GM18873 (cell line): Measurements from ENCODE around the gene TTC34.

Experiments used
- ATAC-seq: cut with Tn5 transposase; IDR thresholded peaks from one replicate; pipeline ENCODE4 v1.9.1; 2021; ENCODE audit warnings: mild to moderate bottlenecking, moderate library complexity, moderate number of reproducible peaks; ENCODE audit not compliant: unreplicated experiment, low FRiP score

The TTC34 gene

DNA sequence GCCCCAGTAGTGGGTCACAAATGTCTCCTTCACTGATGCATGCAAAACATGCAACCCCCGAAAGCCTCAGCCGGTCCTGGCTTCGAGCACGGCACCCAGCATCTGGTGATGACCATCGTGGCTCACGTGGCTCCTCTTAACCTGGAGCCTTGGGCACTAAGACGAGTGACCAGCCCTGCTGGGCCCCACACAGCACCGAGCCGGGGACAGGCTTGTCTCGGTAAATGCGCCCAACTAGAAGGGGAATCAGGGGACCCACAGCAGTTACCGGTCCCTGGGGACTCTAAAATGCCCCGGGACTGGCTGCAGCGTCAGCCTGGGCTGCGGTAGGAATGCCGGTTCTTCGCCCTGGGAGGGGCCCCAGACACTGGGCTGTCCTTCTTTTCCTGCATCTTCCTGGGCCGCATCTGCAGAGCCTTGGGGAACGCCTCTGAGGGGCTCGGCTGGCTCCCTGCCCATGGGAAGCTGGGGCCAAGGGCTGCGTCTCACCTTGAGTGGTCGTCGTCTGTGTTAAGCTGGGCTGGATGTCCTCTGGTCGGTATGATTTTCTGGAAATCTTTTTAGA, 13.1 kb upstream of the TTC34 start:
- no peak for ATAC-seq

GRCh38 chr1:2812939-2813653, 11.6 kb upstream of the TTC34 start:
- no peak for ATAC-seq

- no peak for ATAC-seq
These were observed 10.6 kb upstream of the TTC34 start for GRCh38 chr1:2812136-2812535.

GRCh38 chr1:2811533-2811918, 10.0 kb upstream of the TTC34 start:
- ATAC-seq, result no peak

DNA sequence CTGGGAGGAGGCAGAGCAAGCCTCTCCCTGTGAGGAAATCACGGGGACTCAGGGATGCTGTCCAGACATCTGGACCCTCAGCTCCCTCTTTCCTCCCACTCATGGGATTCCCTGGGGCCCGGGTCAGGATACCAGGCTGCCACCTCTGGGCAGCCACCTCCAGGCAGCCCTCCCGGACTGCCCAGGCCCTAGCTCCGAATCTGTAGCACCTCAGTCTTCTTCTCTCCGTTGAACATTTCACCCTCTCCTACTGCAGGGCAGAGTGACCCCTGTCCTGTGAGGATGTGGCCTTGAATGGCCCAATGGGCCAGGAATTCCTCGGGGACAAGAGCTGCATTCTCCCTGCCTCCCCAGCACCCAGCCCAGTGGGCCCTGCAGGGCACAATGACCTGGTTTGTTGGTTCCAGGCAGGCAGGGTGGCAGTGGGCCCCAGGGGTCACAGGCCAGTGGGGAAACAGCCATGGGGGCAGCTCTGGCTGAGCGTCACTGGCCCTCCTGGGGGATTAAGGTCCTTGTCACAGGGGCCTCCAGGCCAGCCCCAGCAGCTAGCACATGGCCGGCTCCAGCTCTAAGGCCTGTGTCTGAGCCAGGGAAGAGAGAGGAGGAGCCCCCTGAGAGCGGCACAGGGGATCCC, 9.5 kb upstream of the TTC34 start:
- ATAC-seq, result no peak

GRCh38 chr1:2810281-2810680, 8.8 kb upstream of the TTC34 start:
- no peak for ATAC-seq

DNA sequence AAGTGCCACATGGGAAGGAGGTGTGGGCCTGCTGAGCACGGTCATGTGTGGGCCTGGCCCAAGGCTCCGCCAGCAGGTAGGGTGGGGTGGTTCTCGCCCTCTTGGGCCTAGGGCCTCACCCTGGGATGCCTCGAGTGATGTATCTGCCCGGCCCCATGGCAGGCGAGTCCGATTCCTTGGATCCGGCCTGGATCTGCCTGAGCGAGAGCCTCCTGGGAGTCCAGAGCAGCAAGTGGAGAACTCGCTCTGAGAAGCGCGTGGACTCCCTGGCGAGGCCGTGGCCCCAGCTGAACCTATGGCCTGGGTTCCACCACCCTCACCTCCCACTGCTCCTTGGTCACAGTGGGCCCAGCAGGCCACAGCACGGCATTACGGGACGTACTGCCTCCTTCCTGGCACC, 8.2 kb upstream of the TTC34 start:
- ATAC-seq, result no peak

DNA sequence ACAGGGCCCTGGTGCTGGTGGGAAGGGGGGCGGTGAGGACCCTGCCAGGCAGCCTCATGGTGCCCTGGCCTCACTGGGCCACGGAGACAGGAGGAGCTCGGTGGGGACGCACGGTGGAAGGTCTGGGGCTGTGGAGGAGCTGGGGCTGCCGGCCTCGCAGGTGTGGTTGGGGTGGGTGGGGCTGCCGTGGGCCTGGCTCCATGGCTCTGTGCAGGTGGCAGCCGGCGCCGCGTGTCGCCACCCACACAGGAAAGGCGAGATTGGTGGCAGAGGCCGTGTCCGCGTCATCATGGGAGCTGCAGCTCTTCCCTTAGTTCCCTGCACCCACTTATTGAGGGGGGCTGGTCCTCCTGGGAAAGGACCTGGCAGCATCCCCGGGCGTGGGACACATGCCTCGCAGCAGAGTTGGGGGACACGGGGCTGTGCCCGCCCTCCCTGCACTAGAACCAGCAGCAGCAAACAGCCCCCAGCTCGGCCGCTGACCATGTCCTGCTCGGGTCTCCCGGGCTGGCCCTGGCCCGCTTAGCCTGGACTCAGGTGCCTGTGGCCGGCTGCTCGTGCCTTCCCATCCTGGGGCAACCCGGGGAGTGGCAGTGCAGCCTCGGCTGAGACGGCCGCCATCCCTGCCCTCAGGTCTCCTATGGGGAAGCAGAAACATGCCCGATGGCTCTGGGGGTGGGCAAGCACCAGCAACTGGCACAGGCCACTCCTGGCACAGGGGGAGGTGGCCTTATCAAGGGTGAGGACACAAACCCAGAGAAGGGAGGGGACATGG, 7.5 kb upstream of the TTC34 start:
- no peak for ATAC-seq

- ATAC-seq, result no peak
These were observed 6.9 kb upstream of the TTC34 start for GRCh38 chr1:2808386-2808705.

DNA sequence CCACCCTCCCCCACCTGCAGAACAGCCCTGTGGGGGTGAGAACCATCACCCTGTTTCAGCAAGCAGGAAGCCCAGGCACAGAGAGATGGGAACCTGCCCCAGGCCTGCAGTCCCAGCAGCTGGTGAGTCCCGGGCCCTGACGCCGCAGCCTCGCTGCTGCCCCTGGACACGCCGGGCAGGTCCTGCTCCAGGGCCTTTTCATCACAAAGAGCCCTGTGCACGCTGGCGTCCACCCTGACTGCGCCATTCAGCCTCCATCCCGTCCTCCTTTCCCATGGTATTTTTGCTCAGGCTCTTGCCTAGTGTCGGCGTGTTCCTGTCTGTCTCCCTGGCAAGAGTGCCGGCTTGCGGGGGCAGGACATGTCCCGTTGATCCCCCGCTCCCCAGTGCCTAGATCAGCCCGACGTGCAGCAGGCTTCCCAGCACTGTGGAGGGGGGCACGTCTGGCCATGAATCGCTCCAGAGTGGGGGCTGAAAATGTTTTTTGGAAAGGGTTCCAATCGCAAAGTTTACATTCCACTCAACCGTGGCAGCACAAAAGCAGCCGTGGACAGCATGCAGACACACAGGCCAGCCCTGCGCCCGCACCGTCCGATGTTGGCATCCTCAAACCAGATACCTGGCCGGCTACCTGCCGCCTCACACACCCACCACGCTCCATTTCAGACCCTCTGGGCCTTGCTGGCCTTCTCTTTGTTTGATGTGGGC, 6.3 kb upstream of the TTC34 start:
- ATAC-seq, result no peak

DNA sequence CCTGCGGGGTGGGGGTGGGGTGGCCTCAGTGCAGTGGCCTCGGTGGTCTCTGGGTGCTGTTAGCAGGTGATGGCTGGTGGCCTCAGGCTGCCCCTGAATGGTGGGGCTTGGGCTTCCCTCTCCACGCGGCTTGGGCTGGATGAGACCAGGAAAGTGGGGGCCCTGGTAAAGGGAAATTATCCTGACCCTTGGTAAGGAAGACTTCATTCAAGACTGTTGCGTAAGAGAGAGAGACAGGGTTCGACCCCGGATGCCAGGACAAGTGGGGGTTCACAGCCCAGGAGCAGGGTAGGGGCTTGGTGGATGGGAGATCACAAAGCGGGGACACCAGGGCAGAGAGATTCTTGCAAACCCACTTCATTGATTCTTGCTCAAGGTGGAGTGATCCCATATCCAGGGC, 5.5 kb upstream of the TTC34 start:
- ATAC-seq, result no peak

DNA sequence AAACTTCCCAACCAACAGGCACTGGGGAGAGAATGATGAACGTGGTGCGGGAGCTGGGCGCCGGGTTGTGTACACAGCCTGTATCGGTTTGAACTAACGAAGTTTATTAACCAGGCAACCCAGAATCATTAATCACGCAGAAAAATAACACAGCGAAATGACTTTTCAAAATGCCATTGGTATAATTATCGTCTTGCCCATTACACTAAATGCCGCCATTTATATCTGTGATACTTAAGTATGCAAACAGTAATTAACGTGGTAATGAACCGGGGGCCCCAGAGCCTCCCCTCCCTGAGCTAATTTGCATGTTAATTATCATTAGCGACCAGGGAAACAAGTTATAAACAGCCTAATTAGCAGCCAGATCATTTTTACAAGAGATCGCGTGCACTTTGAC, 5.1 kb upstream of the TTC34 start:
- no peak for ATAC-seq

- ATAC-seq, result no peak
These were observed 4.4 kb upstream of the TTC34 start for GRCh38 chr1:2805801-2806430.

GRCh38 chr1:2804628-2805351, 3.3 kb upstream of the TTC34 start:
- no peak for ATAC-seq

DNA sequence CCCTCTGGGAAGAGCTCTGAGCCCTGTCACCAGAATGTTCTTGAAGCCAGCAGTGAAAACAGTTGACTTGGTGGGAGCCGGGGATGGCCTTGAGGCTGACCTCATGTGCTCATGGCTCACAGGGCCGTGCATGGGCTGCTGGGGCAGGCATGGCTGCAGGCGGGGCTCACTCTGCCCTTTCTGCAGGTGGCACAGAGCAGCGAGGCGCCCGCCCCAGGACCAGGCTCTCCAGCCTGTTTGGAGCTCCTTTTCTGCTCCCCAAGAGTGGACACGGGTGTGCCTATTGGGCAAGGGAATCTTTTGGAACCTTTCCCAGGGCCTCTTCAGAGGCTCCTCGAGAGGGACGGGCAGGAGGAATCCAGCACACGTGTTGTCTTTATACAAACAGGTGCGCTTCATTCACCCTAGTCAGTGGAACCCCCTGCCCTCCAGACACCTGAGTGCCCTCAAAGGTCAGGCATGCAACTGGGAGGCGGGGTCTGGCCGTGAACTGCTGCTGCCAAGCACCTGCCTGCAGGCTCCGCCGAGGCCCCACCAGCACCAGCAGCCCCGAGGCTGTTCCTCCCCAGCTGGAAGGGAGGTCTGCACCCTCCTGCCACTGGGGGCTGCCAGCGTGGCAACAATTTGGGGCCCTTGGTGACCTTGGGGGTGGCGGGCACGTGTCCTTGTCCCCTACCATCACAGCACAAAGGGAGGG, 2.6 kb upstream of the TTC34 start:
- no peak for ATAC-seq

DNA sequence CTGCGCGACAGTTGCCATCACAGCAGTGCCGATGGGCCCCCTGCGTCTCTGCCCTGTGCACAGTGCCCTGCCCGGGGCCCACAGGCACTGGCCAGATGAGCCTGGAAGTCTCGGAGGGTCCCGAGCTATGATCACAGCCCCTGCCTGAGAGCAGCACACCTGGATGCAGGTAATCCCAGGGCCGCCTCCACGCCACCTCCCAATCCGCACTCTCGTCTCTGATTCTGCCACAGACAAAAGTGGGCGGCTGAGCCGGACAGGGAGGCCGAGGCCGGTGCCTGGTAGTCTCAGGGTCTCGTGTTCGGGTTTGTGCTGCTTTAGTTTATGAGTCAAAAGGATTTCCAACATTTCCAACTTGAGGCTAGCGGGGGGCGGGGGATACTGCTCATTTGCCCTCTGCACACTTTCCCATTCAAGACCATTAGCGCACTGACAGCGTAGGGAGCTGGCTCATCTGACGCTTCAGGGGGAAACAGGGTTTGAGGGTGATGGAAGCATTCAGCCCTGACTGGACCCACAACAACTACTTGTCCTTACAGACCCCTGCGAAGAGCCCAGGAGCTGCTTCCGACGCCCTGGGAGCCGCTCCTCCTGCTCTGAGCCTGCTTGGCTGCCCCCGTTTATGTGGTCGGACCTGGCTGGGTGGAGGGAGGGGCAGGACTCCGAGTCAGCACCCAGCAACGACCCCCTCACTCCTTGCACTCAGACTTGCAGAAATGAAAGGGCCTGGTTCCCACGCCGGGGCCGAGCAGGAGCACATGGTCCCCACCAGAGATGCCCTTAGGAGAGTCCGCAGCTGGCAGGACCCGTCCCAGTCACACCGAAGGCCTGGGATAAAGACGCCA, 1.8 kb upstream of the TTC34 start:
- no peak for ATAC-seq

- no peak for ATAC-seq
These were observed 998 bp upstream of the TTC34 start for GRCh38 chr1:2802421-2802961.

GRCh38 chr1:2801046-2801445, 447 bp downstream of the TTC34 start:
- ATAC-seq, result no peak
